HepG2 (cell line): Measurements from ENCODE around the gene DPP6. TPM values are rescaled to one million over a fixed set of nuclear protein-coding genes. Genes with fewer than 3 reads are reported as not detected.

Experiments
- ARID3A ChIP-seq: IDR thresholded peaks from 2 replicates; pipeline ENCODE4 v1.6.1; 2012; ENCODE audit warnings: low read depth, low read length, improper control_type of control experiment
- CBX2 ChIP-seq, 2 experiments: fragments of 200-600 bp in 1 of 2; sonication (generic); formaldehyde crosslinking in 1 of 2; IDR thresholded peaks; 2 replicates each; pipeline versions ENCODE4 v1.7.0 to v1.8.1; 2018 to 2022; ENCODE audit warnings: low read depth in 2 of 2, low read length in 1 of 2, mild to moderate bottlenecking in 1 of 2, missing genetic modification reagents in 1 of 2
- DR1 ChIP-seq: sonication (generic); formaldehyde crosslinking; IDR thresholded peaks from 2 replicates; pipeline ENCODE4 v1.8.0; 2021; ENCODE audit warnings: mild to moderate bottlenecking, missing genetic modification reagents, inconsistent platforms
- FOXA1 ChIP-seq, 2 experiments: fragments of 450-650 bp in 1 of 2; sonication (generic) in 1 of 2; formaldehyde crosslinking in 1 of 2; IDR thresholded peaks; 2 replicates each; pipeline versions ENCODE4 v1.4.0 to v1.6.1; 2016 to 2020; ENCODE audit warnings: missing genetic modification reagents in 1 of 2
- GATAD1 ChIP-seq: IDR thresholded peaks from 2 replicates; pipeline ENCODE4 v1.6.1; 2016; ENCODE audit warnings: missing genetic modification reagents, missing compliant biosample characterization
- GZF1 ChIP-seq: sonication (generic); formaldehyde crosslinking; IDR thresholded peaks from 2 replicates; pipeline ENCODE4 v1.5.1; 2020; ENCODE audit warnings: mild to moderate bottlenecking, missing genetic modification reagents
- HNRNPUL1 ChIP-seq: fragments of 200-400 bp; formaldehyde crosslinking; IDR thresholded peaks from 2 replicates; pipeline ENCODE4 v1.6.1; 2017; ENCODE audit warnings: low read depth, mild to moderate bottlenecking, low read length, moderate library complexity
- PHF8 ChIP-seq: sonication (generic); formaldehyde crosslinking; IDR thresholded peaks from 2 replicates; pipeline ENCODE4 v1.5.0; 2020; ENCODE audit warnings: missing genetic modification reagents
- POLR2A ChIP-seq, 2 experiments: IDR thresholded peaks; 2 replicates each; pipeline ENCODE4 v1.6.1; 2011; ENCODE audit warnings: low read depth in 2 of 2, low read length in 2 of 2, mild to moderate bottlenecking in 1 of 2, moderate library complexity in 1 of 2; ENCODE audit not compliant: insufficient read depth in 1 of 2
- REST ChIP-seq, 2 experiments: IDR thresholded peaks; 2 replicates each; pipeline ENCODE4 v1.6.1; 2011 to 2012; ENCODE audit warnings: low read length in 2 of 2, borderline replicate concordance in 1 of 2, low read depth in 1 of 2, mild to moderate bottlenecking in 1 of 2, moderate library complexity in 1 of 2
- RFX3 ChIP-seq: IDR thresholded peaks from 2 replicates; pipeline ENCODE4 v1.6.1; 2016; ENCODE audit warnings: missing biosample characterization, missing genetic modification reagents
- SMAD9 ChIP-seq: sonication (generic); formaldehyde crosslinking; IDR thresholded peaks from 2 replicates; pipeline ENCODE4 v1.5.1; 2020; ENCODE audit warnings: mild to moderate bottlenecking, missing genetic modification reagents
- ZBTB14 ChIP-seq: sonication (generic); formaldehyde crosslinking; IDR thresholded peaks from 2 replicates; pipeline ENCODE4 v1.4.0; 2020; ENCODE audit warnings: missing genetic modification reagents
- ZFAT ChIP-seq: sonication (generic); formaldehyde crosslinking; conservative IDR thresholded peaks from 2 replicates; pipeline ENCODE4 v1.8.1; 2023; ENCODE audit warnings: missing genetic modification reagents, inconsistent platforms
- ZMYM4 ChIP-seq: sonication (generic); formaldehyde crosslinking; IDR thresholded peaks from 2 replicates; pipeline ENCODE4 v1.8.1; 2023; ENCODE audit warnings: mild to moderate bottlenecking, missing genetic modification reagents
- ZNF12 ChIP-seq: sonication (generic); formaldehyde crosslinking; IDR thresholded peaks from 2 replicates; pipeline ENCODE4 v1.5.0; 2020; ENCODE audit warnings: missing genetic modification reagents
- ZNF124 ChIP-seq: sonication (generic); formaldehyde crosslinking; IDR thresholded peaks from 2 replicates; pipeline ENCODE4 v1.4.0; 2020; ENCODE audit warnings: missing genetic modification reagents
- ZNF180 ChIP-seq: sonication (generic); formaldehyde crosslinking; IDR thresholded peaks from 2 replicates; pipeline ENCODE4 v1.4.0; 2020; ENCODE audit warnings: low read depth, missing genetic modification reagents, borderline replicate concordance
- ZNF317 ChIP-seq: sonication (generic); formaldehyde crosslinking; IDR thresholded peaks from 2 replicates; pipeline ENCODE4 v1.5.0; 2020; ENCODE audit warnings: mild to moderate bottlenecking, missing genetic modification reagents
- ZNF749 ChIP-seq: sonication (generic); formaldehyde crosslinking; IDR thresholded peaks from 2 replicates; pipeline ENCODE4 v1.8.0; 2022; ENCODE audit warnings: mild to moderate bottlenecking, missing genetic modification reagents, moderate library complexity, borderline replicate concordance
- ZSCAN12 ChIP-seq: sonication (generic); formaldehyde crosslinking; IDR thresholded peaks from 2 replicates; pipeline ENCODE4 v1.9.0; 2021; ENCODE audit warnings: mild to moderate bottlenecking, missing genetic modification reagents
- ZSCAN25 ChIP-seq: sonication (generic); formaldehyde crosslinking; IDR thresholded peaks from 2 replicates; pipeline ENCODE4 v1.8.0; 2022; ENCODE audit warnings: mild to moderate bottlenecking, missing genetic modification reagents
- polyA plus RNA-seq, 8 experiments: library from polyadenylated mRNA; depleted of rRNA in 3 of 8; stranded (reverse) in 7 of 8; unstranded in 1 of 8; fragments of >200 nt; fragmentation: Illumina TruSeq in 4 of 8; extraction: Trizol in 4 of 8; gene quantifications; 2 replicates each; pipeline versions ENCODE4 v1.2.1 to v1.2.3, GENCODE V29; 2011 to 2016; ENCODE audit warnings: low read depth in 4 of 8, missing spikeins in 1 of 8, mixed read lengths in 1 of 8; ENCODE audit not compliant: insufficient read depth in 1 of 8
- total RNA-seq, 5 experiments: library from RNA; depleted of rRNA; stranded (reverse); fragments of >200 nt; fragmentation: Illumina TruSeq; extraction: Trizol; gene quantifications; 2 replicates each; pipeline ENCODE4 v1.2.3, GENCODE V29; 2016; ENCODE audit warnings: low read depth in 1 of 5
- TF ChIP-seq, protein P1 (sequence below): IDR thresholded peaks from 2 replicates; pipeline ENCODE4 v1.6.1; 2016; ENCODE audit warnings: control low read depth

DPP6 gene
- total and polyA plus RNA-seq, 2 of the 13 experiments (the other 11 are each of a cell fraction or from before 2014, with no cell fraction given) = not detected

DNA sequence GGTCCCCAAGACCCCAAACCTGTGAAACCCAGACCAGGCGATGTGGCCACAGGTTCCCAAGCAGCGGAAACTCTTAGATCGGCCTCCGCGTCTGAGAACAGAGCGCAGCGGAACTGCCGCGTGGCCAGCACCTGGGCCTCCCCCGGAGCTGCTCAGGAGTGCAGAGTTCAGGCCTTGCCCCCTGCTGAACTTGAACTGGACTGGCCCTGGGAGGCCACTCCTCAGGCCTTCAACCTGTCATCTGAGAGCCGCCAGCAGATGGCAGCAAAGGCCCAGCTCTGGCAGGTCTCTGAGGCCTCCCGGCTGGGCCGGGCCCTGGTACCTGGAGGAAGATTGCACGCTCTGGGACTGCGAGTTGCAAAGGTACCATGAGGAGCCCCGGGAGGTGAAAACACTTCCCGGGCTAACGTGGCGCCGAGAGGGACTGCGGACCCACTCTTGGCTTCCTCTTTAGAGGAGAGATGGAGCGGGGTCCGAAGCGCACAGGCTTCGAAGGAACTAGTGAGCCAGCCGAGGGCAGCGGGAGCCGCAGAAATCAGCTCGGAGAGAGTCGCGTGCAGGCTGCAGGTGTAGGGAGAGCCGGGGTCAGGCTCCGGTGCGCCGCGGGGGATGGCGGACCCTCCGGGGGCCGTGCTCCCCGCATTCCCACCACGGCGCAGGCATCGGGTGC is 861.6 kb downstream of the DPP6 start (continued):
- 0 out of 4 replicates have a peak, but pooled peaks of 1 of the 2 experiments have one; percentile 20 for TF ChIP-seq REST (IDR thresholded peaks at IDR 0.05; ENCODE audit: borderline replicate concordance in 1 of 2, low read depth in 1 of 2, low read length in 2 of 2)
- no peak for TF ChIP-seq ZFAT
- TF ChIP-seq, protein P1, sequence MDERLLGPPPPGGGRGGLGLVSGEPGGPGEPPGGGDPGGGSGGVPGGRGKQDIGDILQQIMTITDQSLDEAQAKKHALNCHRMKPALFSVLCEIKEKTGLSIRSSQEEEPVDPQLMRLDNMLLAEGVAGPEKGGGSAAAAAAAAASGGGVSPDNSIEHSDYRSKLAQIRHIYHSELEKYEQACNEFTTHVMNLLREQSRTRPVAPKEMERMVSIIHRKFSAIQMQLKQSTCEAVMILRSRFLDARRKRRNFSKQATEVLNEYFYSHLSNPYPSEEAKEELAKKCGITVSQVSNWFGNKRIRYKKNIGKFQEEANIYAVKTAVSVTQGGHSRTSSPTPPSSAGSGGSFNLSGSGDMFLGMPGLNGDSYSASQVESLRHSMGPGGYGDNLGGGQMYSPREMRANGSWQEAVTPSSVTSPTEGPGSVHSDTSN (CRISPR knock-in tag) = no peak
- TF ChIP-seq GATAD1 (CRISPR knock-in tag) = peak; percentile 58; the same call in 1 of the 2 replicates
- TF ChIP-seq ZNF180 (CRISPR knock-in tag) = no peak
- TF ChIP-seq SMAD9 (CRISPR knock-in tag) = no peak
- TF ChIP-seq ZSCAN12 = peak; percentile 82; the same call in 1 of the 2 replicates
- TF ChIP-seq DR1 (CRISPR knock-in tag) = peak; percentile 54; the same call in 1 of the 2 replicates
- TF ChIP-seq HNRNPUL1 = no peak
- TF ChIP-seq POLR2A (IDR thresholded peaks at IDR 0.05; ENCODE audit: insufficient read depth in 1 of 2, low read depth in 2 of 2, low read length in 2 of 2) = no peak
- no peak for TF ChIP-seq RFX3
- no peak for TF ChIP-seq ARID3A
- TF ChIP-seq ZSCAN25 = peak; percentile 77; the same call in 1 of the 2 replicates
- no peak for TF ChIP-seq CBX2 (IDR thresholded peaks at IDR 0.05; ENCODE audit: low read depth, low read length)
- no peak for TF ChIP-seq CBX2 (CRISPR knock-in tag; IDR thresholded peaks at IDR 0.05; ENCODE audit: low read depth)
- peak; percentile 79 for TF ChIP-seq ZNF124 (CRISPR knock-in tag)
- TF ChIP-seq ZBTB14 (CRISPR knock-in tag) = no peak
- TF ChIP-seq ZNF749 (CRISPR knock-in tag) = no peak; the same call in 1 of the 2 replicates
- TF ChIP-seq ZNF12 (CRISPR knock-in tag) = no peak
- peak; percentile 86 for TF ChIP-seq ZMYM4 (CRISPR knock-in tag)
- TF ChIP-seq GZF1 = no peak
- no peak for TF ChIP-seq FOXA1 (IDR thresholded peaks at IDR 0.05)
- no peak for TF ChIP-seq FOXA1 (CRISPR knock-in tag; IDR thresholded peaks at IDR 0.05)
- TF ChIP-seq ZNF317 (CRISPR knock-in tag) = peak; percentile 92
- TF ChIP-seq PHF8 (CRISPR knock-in tag) = peak; percentile 60; the same call in 1 of the 2 replicates
